NOMO-1 treated with dmso at 0.1 percent for 144 hours (cell line): Measurements from ENCODE around the gene GPR35.

Experiments used
- DNase-seq: peaks from one replicate; lab custom pipeline; 2025; ENCODE audit not compliant: unreplicated experiment; lab: John Stamatoyannopoulos, UW

The GPR35 gene

DNA sequence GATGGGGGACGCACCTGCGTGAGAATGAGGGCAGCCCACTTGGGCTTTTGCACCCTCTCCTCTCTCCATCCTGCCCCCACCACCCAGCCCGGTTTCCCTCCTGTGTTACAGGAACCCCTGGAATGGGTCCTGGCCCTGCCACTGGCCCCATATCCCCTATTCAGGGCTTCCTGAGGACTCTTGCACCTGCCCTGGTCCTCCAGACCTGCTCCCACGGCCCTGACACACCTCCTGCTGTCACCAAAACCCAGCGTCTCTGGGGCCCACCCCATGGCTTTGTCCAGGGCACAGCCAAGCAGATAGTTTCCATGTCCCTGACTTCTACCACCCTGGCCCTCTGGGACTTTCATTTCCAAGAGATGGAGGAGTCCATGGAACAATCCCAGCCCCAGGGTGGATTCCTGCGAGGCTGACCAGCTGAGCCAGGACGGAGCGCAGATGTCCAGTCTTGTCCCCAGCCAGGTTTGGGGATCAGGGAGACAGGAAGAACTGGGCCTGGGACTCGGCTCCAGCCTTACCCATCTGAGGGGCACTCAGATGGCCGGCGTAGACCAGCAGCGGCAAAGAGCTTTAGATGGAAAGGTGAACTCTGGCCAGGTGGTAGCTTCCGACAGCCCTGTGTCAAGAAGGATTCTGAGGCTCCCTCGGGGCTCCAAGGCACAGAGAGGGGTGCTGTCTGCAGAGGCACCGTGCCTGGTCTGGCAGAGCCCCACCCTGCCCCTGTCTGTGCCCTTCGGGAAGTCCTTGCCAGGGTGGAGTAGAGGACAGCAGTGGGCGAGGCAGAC is 12.0 kb downstream of the GPR35 start:
- DNase-seq, result no peak

DNA sequence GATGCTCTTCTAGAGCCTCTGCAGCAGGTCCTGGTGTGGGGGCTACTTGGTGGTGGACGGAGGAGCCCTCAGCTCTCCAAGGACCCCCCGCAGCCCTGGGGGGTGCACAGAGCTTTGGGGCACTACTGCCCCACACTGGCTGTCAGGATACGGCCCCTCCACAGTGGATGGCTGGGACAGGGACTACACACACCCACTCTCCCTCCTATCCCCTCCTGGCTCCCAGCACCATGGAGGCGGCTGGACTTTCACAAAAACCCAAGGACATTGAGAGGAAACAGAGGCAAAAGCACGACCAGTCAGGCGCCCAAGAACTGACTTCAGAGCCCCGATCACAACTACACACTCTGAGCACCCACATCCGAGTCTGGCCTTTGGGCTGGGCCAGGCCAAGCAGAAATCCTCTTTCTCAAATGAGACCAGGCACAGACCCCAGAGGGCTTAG is 12.6 kb downstream of the GPR35 start:
- no peak for DNase-seq

DNA sequence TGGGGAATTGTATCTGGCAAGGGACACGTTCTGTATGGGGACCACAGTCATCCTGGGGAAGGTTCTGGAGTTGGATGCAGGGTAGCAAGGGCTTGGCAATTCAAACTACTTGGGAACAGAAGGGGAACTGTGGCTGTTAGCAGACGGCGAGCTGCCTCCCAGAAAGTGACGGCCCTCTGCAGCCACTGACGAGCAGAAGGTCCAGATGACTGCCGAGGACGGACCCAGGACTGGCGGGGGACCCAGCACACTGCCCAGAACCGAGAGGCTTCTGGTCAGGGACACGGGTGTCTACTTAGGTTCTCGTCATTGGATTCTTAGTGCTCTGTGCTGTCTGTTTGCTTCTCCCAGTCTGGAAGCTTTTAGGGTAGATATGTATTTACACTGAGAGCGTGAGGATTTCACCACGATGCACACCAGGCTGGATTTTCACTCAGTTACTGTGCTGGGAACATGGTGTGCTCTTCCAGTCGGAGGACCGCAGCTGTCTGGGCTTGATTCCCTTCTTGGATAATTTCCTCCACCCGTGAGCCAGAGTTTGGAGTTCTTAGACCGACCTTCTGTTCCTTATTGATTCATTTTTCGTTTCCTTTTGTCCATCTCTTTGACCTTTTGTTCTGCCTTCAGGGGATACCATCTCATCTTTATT is 13.4 kb downstream of the GPR35 start:
- no peak for DNase-seq

DNA sequence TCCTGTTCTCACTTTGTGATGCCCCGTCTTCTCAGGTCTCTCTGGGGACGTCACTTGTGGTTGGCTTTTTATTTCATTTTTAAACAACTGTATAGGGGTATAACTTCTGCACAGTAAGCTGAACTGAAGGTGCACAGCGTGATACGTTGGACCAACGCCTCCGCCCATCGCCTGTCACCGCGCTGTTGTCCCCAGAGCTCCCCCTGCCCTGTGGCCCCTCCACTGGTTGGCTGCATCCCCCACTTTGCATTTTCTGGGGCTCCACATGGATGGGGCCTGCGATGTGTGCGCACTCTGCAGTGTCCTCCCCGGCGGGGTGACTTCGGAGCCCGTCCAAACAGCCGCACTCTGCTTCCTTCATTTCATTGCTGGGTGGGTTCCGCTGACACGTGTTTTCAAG is 14.3 kb downstream of the GPR35 start:
- no peak for DNase-seq

DNA sequence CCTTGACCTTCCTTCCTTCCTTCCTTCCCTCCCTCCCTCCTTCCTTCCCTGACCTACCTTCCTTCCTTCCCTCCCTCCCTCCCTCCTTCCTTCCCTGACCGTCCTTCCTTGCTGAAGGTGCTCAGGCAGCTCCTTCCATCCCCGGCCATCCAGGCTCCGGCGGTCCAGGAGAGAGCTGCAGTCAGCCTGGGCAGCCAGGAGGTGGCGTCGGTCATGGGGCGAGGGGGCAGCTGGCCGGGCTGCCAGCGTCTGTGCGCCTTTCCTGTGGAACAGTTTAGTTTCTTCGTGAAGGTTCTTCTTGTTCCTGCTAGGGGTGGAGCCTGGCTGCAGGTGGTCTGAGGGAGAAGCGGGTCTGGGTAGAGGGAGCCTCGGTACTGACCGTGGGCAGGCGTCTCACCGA is 15.7 kb downstream of the GPR35 start:
- DNase-seq, result no peak

DNA sequence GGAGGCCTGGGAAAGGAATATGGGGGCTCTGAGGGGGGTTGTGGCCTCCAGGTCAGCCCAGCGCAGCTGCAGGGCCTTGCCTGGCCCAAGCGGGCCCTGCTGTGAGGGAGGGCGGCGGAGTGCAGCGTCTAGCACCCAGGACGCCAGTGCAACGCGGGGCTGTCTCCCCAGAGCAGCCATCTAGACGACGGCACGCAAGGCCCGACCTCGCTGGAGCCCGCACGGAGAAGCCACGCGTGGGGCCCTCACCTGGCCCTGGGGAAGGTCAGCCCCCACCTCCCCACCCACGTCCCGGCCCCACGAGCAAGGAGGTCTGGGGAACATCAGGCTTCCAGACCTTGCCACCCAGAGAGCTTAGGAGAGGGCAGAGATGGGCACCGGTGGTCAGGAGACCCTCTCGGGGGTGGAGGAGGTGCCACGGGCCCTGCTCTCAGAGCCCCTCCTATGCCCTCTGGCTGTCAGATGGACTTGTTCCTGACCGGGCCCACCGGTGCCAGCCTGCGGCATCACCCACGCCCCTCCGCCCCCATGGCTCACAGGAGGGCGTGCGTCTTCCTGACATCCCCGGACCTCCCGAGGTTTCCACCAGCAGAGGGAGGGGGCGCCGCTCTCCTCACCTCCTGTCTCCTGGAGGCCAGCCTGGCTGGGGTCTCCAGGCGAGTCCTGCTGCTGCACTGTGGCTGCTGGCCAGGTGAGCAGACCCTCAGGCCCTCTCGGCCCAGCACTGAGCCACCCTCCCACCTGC is 17.0 kb downstream of the GPR35 start:
- no peak for DNase-seq

DNA sequence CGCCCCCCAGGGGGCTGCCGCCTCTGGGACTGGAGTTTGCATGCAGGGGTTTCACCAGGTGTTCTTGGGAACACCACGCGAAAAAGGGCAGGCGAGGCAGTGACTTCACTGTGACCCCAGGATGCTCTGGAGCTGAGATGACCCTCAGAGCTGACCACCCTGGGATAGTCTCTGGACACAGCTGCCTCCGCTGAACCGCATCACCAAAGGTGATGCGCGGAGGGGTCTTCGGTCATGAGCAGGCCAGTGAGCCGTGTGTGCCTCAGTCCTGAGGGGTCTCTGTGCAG is 17.5 kb downstream of the GPR35 start:
- DNase-seq, result no peak

DNA sequence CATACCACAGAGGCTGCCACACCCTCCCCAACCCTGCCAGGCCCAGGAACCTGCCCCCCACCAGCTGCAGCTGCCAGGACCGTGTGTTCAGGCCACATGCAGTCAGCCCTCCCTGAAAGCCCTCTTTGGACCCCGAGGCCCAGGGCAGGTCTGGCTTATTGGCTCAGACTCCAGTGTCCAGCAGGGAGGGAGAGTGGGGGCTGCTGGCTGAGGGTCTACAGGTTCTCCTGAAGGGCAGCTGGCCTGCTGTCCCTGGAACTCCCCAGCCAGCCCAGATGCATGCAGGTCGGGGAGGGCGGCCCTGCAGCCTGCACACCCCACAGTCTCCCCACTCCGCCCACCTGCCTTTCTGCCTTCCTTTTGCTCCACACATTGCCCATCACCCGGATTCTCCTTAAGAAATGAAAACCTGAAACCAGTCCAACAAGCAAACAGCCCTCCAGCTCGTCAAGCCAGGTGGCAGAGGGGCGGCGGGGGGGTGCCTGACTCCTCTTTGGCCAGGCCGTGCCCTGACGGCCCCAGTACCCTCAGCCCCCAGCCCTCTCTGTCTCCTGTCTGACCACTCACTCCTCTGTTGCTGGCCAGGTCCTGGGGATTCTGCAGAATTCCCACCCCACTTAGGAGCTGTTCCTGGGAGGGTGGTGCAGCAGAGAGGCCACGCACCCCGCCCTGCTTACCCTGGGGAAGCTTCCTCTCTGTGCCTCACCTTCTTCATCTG is 18.0 kb downstream of the GPR35 start:
- DNase-seq, result no peak

DNA sequence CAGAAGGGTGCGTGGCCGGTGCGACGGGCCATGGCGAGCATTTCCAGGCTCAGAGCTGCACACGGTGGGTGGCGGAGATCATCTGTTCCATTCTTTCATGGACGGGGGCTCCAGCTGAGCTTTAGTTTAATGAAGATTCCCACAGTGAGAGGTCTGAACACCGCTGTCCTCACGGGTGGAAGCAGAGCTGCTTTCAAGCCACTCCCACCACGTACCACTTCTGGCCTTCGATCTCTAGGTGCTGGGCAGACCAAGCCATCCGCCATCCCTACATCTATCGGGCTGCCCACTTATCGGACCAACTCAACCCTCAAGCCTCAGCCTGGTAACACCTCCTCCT is 18.5 kb downstream of the GPR35 start:
- no peak for DNase-seq

DNA sequence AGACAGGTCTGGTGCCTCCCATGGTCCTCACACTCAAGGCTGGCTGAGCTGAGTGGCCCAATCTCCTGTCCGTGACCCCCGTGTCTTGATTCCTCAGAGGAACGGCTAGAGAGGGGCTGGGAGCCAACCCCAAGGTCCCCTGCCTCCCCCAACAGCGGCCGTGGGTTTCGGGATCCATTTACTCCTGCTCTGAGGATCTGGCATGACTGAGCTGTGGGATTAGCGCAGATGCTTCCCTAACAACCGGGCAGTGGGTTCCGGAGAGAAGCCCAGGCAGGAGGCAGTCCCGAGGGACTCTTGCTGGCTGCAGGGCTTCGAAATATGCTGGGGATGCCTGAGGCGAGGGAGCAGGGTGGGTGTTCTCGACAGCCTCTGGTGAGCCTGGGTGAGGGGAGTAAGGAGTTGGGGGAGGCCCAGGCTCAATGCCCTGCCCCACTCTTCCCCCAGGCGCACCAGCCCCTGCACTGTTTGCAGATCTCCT is 18.9 kb downstream of the GPR35 start:
- no peak for DNase-seq

DNA sequence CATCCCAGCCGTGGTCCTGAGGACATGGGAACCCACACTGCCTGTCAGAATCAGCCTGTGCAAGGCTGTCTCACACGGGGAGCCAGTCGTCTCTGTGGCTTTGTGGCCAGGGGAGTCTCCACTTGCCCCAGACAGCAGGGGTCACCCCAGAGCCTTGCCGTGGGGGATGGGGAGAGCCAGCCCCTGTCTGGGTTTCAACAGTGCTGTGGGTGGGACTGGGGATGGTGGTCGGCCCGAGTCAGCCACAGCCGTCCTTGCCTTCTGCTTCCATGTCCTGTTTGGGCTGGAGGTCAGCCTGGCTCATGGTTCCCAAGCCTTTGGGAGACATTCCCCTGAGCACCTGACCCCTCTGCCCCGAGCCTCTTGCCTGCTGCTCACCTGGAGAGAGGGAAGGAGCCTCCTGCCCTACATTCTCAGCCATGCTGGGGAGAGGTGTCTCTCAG is 19.6 kb downstream of the GPR35 start:
- no peak for DNase-seq

DNA sequence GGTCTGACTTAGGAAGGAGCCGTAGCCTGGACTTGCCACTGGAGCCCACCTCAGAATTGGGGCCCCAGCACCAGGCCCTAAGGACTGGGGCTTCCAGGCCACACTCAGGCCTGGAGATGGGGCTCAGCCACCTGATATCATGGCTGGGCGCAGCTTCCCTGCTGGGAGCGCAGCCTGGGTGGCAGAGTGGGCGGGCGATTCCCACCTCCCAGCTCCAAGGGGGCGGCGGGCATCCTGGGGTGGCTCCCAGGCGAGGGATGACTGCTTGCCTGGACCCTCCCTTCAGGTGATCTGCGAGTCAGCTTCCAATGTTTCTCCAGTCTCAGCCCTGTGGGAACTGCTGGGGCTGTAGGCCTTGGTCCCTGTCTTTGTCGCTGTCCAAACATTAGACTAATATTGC is 20.1 kb downstream of the GPR35 start:
- DNase-seq, result no peak

DNA sequence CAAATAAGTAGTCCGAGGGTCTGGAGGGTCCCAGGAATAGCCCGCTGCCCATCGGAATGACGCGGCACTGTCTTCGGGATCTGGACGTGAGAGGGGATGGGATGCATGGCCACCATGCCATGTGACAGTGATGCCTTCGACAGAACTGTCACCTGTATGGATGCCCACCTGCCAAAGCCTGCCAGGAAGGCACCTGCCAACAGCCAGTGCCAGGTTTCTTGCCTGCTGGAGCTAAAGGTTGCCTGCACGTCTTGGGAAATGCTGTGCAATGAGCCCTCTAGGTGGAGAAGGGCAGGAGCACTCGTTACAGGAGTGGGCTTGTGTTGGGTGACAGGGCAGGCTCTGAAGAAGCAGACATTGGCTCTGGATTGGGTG is 20.5 kb downstream of the GPR35 start:
- DNase-seq, result no peak

DNA sequence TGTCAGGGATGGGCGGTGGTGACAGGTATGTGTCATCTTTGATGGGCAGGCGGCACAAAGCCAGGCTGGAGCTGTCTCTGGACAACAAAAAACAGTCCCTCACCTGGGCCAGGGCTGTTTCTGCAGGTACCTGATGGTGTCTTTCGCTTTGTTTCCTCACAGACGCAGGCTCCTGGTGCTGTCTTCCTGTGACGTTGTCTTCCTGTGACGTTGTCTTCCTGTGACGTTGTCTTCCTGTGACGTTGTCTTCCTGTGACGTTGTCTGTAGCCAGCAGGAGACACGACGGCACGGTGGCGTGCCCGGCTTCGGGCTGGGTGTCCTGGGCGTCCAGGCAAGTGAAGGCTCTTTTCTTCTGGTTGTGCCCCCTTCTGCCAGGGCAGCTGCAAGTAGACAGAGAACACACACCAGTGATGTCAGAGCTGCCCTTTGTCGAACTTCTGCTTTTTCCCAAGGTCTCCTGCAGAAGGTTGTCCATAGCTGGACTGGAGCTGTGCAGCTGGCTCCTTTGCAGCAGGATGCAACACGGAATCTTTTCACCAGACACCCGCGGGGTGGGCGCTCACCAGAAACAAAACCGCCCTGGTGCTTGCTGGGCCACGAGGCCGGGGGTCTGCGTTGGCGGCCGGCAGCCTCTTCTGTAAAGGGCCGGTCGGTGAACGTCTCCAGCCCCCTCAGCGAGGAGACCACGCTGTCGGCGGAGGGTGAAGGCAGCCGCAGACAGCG is 21.1 kb downstream of the GPR35 start:
- no peak for DNase-seq

DNA sequence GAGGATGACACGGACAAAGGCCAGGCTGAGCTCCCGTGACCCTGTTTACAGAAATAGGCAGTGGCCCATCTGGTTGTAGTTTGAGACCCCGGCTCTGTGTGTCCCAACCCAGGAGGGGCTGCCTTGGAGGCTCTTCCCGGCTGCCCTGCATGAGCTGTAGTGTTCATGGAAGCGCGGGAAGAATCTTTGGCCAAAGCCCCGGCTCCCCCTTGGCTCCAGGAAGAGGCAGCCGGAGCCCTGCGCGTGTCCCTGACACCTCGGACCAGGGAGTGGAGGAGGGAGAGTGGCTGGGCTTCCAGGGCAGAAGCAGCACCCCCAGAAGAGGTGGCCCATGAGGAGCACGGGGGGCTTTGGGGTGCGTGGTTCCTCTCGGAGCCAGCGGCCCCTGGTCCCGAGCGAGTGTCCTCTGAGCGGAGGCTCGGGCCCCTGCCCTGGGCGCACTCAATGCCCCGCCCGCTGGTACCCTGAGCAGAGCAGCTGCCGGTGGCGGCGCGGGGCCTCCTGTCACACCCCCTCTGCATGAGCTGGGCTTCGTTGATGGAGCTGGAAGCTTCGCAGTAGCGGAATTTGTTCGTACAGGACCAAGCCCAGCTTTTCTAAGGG is 21.7 kb downstream of the GPR35 start:
- no peak for DNase-seq

DNA sequence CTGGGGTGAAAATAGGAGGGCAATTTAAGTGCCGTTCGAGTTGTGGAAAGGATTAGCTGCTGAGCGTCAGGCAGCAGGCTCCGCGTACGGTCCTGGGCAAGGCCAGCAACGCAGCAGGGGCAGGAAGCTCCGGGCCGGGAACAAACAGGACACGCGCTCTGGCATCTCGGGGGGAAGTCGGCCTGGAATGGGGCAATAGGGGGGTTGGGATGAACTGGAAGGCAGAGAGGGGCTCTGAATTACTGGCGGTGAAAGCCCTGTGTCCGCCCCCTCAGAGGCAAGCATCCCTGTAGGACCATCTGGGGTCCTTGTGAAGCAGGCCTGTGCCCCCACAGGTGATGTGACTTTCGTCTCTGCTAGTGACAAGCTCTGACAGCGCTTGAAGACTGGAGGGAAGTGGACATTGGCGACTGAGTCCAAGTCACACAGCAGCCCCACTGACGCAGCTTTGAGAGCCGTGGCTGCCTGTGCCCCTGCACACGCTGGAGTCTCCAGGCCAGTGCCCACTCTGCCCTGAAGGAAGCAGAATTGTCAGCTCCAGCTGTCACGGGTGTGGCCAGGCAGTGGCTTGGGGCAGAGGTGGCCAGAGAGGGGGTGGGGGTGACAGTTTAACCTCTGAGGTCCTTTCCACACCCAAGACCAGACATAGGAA is 22.3 kb downstream of the GPR35 start:
- DNase-seq, result no peak

DNA sequence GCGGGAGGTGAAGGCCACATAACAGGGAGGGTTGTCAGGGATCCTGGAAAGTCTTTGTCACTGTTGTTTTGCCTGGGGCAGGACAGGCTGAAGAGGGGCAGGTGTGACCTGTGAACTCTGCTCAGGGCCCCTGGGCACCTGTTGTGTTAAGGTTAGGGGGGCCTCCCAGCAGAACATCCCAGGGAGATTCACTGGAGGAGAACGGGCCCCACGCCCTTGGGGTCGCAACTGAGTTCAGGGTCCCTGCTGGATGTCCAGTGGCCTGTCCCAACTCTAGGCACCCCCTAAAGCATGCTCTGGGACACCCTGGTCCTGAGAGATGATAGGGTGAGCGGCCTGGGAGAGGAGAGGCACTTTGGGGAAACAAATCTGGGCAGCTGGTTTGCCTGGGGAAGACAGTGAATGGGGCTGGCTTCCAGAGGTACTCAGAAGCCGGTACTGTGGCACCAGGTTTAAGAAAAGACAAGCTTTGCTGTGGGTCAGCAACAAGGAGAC is 22.9 kb downstream of the GPR35 start:
- DNase-seq, result no peak

DNA sequence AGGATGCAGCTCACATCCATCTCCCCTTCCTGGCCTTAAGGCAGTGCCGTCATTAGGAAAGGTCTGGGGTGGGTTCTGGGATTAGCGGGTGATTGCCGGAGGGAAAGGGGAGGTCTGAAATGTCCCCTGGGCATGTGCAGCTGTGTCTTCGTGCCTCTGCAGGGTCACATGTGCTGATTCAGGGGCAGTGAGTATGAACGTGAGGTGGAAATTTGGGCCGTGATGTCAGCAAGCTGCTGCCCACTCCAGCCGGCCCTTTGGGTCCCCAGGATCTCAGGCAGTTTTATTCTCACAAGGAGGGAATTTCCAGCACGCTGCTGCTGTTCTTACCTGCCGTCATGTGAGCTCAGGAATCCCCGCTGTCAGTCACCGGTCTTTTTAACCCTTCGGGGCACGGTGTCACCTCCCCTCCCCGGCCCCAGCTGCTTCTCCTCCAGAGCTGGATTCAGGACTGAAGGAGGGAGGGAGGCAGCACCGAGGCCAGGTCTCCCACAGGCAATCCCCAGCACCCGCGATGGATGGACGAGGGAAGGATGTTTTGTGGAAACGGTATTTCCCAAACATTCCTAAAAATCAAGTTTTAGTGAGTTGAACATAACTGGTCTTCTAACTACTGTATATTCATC is 23.5 kb downstream of the GPR35 start:
- DNase-seq, result no peak

DNA sequence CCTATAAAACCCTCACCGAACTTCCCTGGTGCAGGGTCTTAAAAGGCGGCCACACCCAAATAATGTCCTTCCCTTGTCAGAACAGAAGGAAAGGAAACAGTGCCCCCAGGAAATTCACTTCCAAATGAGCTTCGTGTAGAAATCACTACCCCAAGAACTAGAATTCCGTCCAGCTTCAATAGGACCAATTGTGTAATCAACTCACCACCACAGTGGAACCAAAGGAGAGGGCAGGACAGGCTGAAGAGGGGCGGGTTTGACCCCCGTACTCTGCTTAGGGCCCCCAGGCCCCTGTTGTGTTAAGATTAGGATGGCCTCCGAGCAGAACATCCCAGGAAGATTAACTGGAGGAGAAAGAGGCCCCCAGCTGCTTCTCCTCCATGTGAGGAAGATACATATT is 24.1 kb downstream of the GPR35 start:
- no peak for DNase-seq
